DOHH2 (cell line): ENCODE results near the gene CDH4.
"Not testable (repeated sequence)": the region's sequence is repeated elsewhere in the genome, so short reads cannot be mapped to it uniquely, and the experiment has no call there.

Experiments
- H3F3A ChIP-seq: fragments of 200-600 bp; sonication (generic), shearing (Covaris generic); 2 replicates; pipeline ENCODE4 v1.6.0; 2016; ENCODE audit warnings: antibody characterized with exemption, mild to moderate bottlenecking; ENCODE audit not compliant: control insufficient read depth, insufficient read depth
- H3K27ac ChIP-seq: fragments of 200-600 bp; sonication (generic); 2 replicates; pipeline ENCODE4 v1.5.1; 2014; ENCODE audit warnings: low read depth, mild to moderate bottlenecking, low read length, moderate library complexity
- H3K27me3 ChIP-seq: fragments of 200-600 bp; sonication (generic); 2 replicates; pipeline ENCODE4 v1.6.1; 2014; ENCODE audit warnings: mild to moderate bottlenecking, low read length, mixed read lengths; ENCODE audit not compliant: control insufficient read depth
- H3K36me3 ChIP-seq: fragments of 200-600 bp; sonication (generic); 2 replicates; pipeline ENCODE4 v1.6.1; 2014; ENCODE audit warnings: mild to moderate bottlenecking, low read length, moderate library complexity, mixed read lengths; ENCODE audit not compliant: control insufficient read depth
- H3K4me1 ChIP-seq: fragments of 200-600 bp; sonication (generic); 2 replicates; pipeline ENCODE4 v1.6.1; 2014; ENCODE audit warnings: mild to moderate bottlenecking, low read length, mixed read lengths; ENCODE audit not compliant: control insufficient read depth
- H3K4me2 ChIP-seq: fragments of 200-600 bp; sonication (generic); 2 replicates; pipeline ENCODE4 v1.6.0; 2014; ENCODE audit warnings: mild to moderate bottlenecking, low read length, moderate library complexity
- H3K4me3 ChIP-seq: fragments of 200-600 bp; sonication (generic); 2 replicates; pipeline ENCODE4 v1.5.1; 2014; ENCODE audit warnings: mild to moderate bottlenecking, low read length, mixed read lengths
- H3K79me2 ChIP-seq: fragments of 200-600 bp; sonication (generic); 2 replicates; pipeline ENCODE4 v1.6.1; 2014; ENCODE audit warnings: mild to moderate bottlenecking, low read length, mixed read lengths; ENCODE audit not compliant: control insufficient read depth
- H3K9me2 ChIP-seq: fragments of 200-600 bp; sonication (generic); replicated peaks from 2 replicates; pipeline ENCODE4 v1.6.1; 2014; ENCODE audit warnings: mild to moderate bottlenecking, low read length, mixed read lengths; ENCODE audit not compliant: control insufficient read depth
- H3K9me3 ChIP-seq: fragments of 200-600 bp; sonication (generic); 2 replicates; pipeline ENCODE4 v1.6.1; 2014; ENCODE audit warnings: antibody characterized with exemption, low read length, mixed read lengths; ENCODE audit not compliant: control insufficient read depth, insufficient read depth
- H4K20me1 ChIP-seq: fragments of 200-600 bp; sonication (generic); 2 replicates; pipeline ENCODE4 v1.6.0; 2014; ENCODE audit warnings: low read depth, mild to moderate bottlenecking, antibody characterized with exemption, low read length, moderate library complexity; ENCODE audit not compliant: control insufficient read depth, insufficient read depth
- CTCF ChIP-seq: fragments of 200-600 bp; sonication (generic); IDR thresholded peaks from one replicate; pipeline ENCODE4 v1.5.1; 2014; ENCODE audit warnings: antibody characterized with exemption, mild to moderate bottlenecking, low read depth, low read length; ENCODE audit not compliant: poor library complexity, severe bottlenecking
- EZH2phosphoT487 ChIP-seq: fragments of 200-600 bp; sonication (generic); IDR thresholded peaks from 2 replicates; pipeline ENCODE4 v1.6.1; 2017; ENCODE audit warnings: borderline replicate concordance, mild to moderate bottlenecking, antibody characterized with exemption, low read length, moderate library complexity, mixed read lengths

CDH4 gene

GRCh38 chr20:61424628-61425420 is 172.8 kb downstream of the CDH4 start:
- no peaks in the 10 kb centered on the region for H3K27me3 ChIP-seq
- H3K36me3 ChIP-seq: no peaks in the 10 kb centered on the region
- H3K4me3 ChIP-seq: no peak overlapping the region
- no peaks in the 10 kb centered on the region for H3K4me1 ChIP-seq
- H3K27ac ChIP-seq: no peak overlapping the region
- no peaks in the 10 kb centered on the region for H3K79me2 ChIP-seq
- no peak for TF ChIP-seq CTCF
- no peak for TF ChIP-seq EZH2phosphoT487
- H3K9me2 ChIP-seq: no peaks in the 10 kb centered on the region
- no peaks in the 10 kb centered on the region; the same call in 1 of the 2 replicates for H3K9me3 ChIP-seq
- no peak overlapping the region for H3K4me2 ChIP-seq
- H3F3A ChIP-seq: no peaks in the 10 kb centered on the region
- no peaks in the 10 kb centered on the region for H4K20me1 ChIP-seq

GRCh38 chr20:61425541-61425991 is 173.5 kb downstream of the CDH4 start:
- not testable (repeated sequence) for H3K4me3 ChIP-seq, H3K27me3 ChIP-seq, H3K36me3 ChIP-seq, H3K27ac ChIP-seq, H3K4me2 ChIP-seq, H4K20me1 ChIP-seq, H3K4me1 ChIP-seq, H3F3A ChIP-seq, H3K9me3 ChIP-seq, H3K79me2 ChIP-seq, H3K9me2 ChIP-seq

- no peaks in the 10 kb centered on the region; the same call in 1 of the 2 replicates for H3K9me3 ChIP-seq
- no peaks in the 10 kb centered on the region for H3K36me3 ChIP-seq
- no peaks in the 10 kb centered on the region for H3K79me2 ChIP-seq
- no peaks in the 10 kb centered on the region for H3K4me1 ChIP-seq
- no peak overlapping the region for H3K27ac ChIP-seq
- H3K27me3 ChIP-seq: no peaks in the 10 kb centered on the region
- no peak overlapping the region for H3K4me2 ChIP-seq
- TF ChIP-seq EZH2phosphoT487 (no peak), CTCF (no peak)
- H3K4me3 ChIP-seq: no peak overlapping the region
- no peaks in the 10 kb centered on the region for H4K20me1 ChIP-seq
- no peaks in the 10 kb centered on the region for H3K9me2 ChIP-seq
- H3F3A ChIP-seq: no peaks in the 10 kb centered on the region
These were observed 174.3 kb downstream of the CDH4 start for GRCh38 chr20:61426352-61426751.

GRCh38 chr20:61429458-61430227 is 177.6 kb downstream of the CDH4 start:
- Histone ChIP-seq H3K4me3 (no peak overlapping the region), H3F3A (no peaks in the 10 kb centered on the region), H3K9me3 (no peaks in the 10 kb centered on the region; the same call in 1 of the 2 replicates), H3K4me1 (no peaks in the 10 kb centered on the region), H3K27me3 (no peaks in the 10 kb centered on the region), H3K27ac (no peak overlapping the region), H4K20me1 (no peaks in the 10 kb centered on the region), H3K9me2 (no peaks in the 10 kb centered on the region), H3K4me2 (no peak overlapping the region), H3K36me3 (no peaks in the 10 kb centered on the region), H3K79me2 (no peaks in the 10 kb centered on the region)
- no peak for TF ChIP-seq EZH2phosphoT487
- TF ChIP-seq CTCF: no peak
